K562 (cell line): ENCODE results near the gene PKD1. TPM values are rescaled to one million over a fixed set of nuclear protein-coding genes. Genes with fewer than 3 reads are reported as not detected.

ENCODE experiments used
- ATAC-seq: fragments of 200-7000 bp; cut with Tn5 transposase; 3 replicates; pipeline ENCODE4 v1.9.1; 2020; ENCODE audit warnings: moderate library complexity
- BruUV-seq: library from RNA; stranded (reverse); fragments of 400-500 nt; replicated peaks from 2 replicates; lab custom pipeline; 2021; lab: Mats Ljungman, UMichigan
- CTCF ChIA-PET: fragments of 300-600 bp; formaldehyde crosslinking; extraction: SDS; loops from one replicate; lab custom pipeline; 2021; ENCODE audit warnings: low intra/inter-chr PET ratio; lab: Yijun Ruan, JAX
- POLR2A ChIA-PET: fragments of 300-600, 350-650 bp; sonication (Branson Sonifier 250); formaldehyde crosslinking; extraction: SDS; loops from one replicate; lab custom pipeline; 2021; ENCODE audit warnings: antibody characterized with exemption, inconsistent platforms; lab: Yijun Ruan, JAX
- DNase-seq, 4 experiments: peaks; one replicate each; pipeline versions ENCODE4 v3.0.0 to v3.0.0-alpha.2; 2011 to 2018; ENCODE audit warnings: low spot score in 3 of 4, mixed read lengths in 3 of 4; ENCODE audit errors: extremely low read depth in 1 of 4
- FAIRE-seq: peaks from 2 replicates; lab custom pipeline; 2011; peaks lifted over from hg19 to GRCh38; lab: Jason Lieb, UNC
- H2AFZ ChIP-seq: 2 replicates; pipeline ENCODE4 v1.6.0; 2011; ENCODE audit warnings: low read depth, low read length, control low read depth, inconsistent platforms
- H3K27ac ChIP-seq: fragments of 200-600 bp; 3 replicates; pipeline ENCODE4 v1.8.0; 2011; ENCODE audit warnings: low read depth, mild to moderate bottlenecking, control low read depth, inconsistent platforms, low read length, moderate library complexity, mixed read lengths; ENCODE audit errors: extremely low read depth
- H3K27me3 ChIP-seq, 2 experiments: fragments of 300-600 bp in 1 of 2; 2 replicates in 1 of 2; 3 replicates in 1 of 2; pipeline versions ENCODE4 v1.6.0 to v1.8.0; 2011; ENCODE audit warnings: inconsistent platforms in 2 of 2, low read length in 2 of 2, mild to moderate bottlenecking in 1 of 2, mixed read lengths in 1 of 2, moderate library complexity in 1 of 2; ENCODE audit not compliant: control insufficient read depth in 2 of 2, insufficient read depth in 2 of 2
- H3K36me3 ChIP-seq: fragments of 300-600 bp; 3 replicates; pipeline ENCODE4 v1.8.0; 2011; ENCODE audit warnings: mild to moderate bottlenecking, low read length, inconsistent platforms; ENCODE audit not compliant: control insufficient read depth, insufficient read depth
- H3K4me1 ChIP-seq, 2 experiments: fragments of 200-600 bp in 1 of 2; replicated peaks in 1 of 2; 2 replicates in 1 of 2; 3 replicates in 1 of 2; pipeline versions ENCODE4 v1.5.1 to v1.8.0; 2011; ENCODE audit warnings: inconsistent platforms in 2 of 2, low read length in 2 of 2, mild to moderate bottlenecking in 1 of 2, mixed read lengths in 1 of 2, moderate library complexity in 1 of 2; ENCODE audit not compliant: control insufficient read depth in 2 of 2, insufficient read depth in 2 of 2
- H3K4me2 ChIP-seq: 2 replicates; pipeline ENCODE4 v1.6.1; 2011; ENCODE audit warnings: low read length, control low read depth, inconsistent platforms, mixed read lengths; ENCODE audit not compliant: insufficient read depth
- H3K4me3 ChIP-seq: fragments of 200-600 bp; sonication (generic), shearing (Covaris generic); 2 replicates; pipeline ENCODE4 v1.5.1; 2016; ENCODE audit warnings: control low read depth, inconsistent platforms
- H3K79me2 ChIP-seq: fragments of 200-600 bp; 3 replicates; pipeline ENCODE4 v1.8.0; 2011; ENCODE audit warnings: low read length, inconsistent platforms; ENCODE audit not compliant: control insufficient read depth, insufficient read depth
- H3K9ac ChIP-seq, 2 experiments: 2 replicates each; pipeline versions ENCODE4 v1.6.0 to v1.6.1; 2011; ENCODE audit warnings: low read depth in 2 of 2, low read length in 2 of 2, control low read depth in 1 of 2, inconsistent platforms in 1 of 2, mild to moderate bottlenecking in 1 of 2, mixed read lengths in 1 of 2; ENCODE audit not compliant: insufficient read depth in 1 of 2
- H3K9me1 ChIP-seq: one replicate; pipeline ENCODE4 v1.6.0; 2011; ENCODE audit warnings: inconsistent platforms, mild to moderate bottlenecking, low read length, moderate library complexity; ENCODE audit not compliant: control insufficient read depth, insufficient read depth
- H3K9me3 ChIP-seq: replicated peaks from 2 replicates; pipeline ENCODE4 v1.5.1; 2011; ENCODE audit warnings: low read depth, low read length, inconsistent platforms; ENCODE audit not compliant: control insufficient read depth, insufficient read depth
- H4K20me1 ChIP-seq: replicated peaks from 2 replicates; pipeline ENCODE4 v1.6.1; 2011; ENCODE audit warnings: low read length, inconsistent platforms, mixed read lengths; ENCODE audit not compliant: control insufficient read depth, insufficient read depth
- CTBP1 ChIP-seq: fragments of 450-650 bp; IDR thresholded peaks from 2 replicates; pipeline ENCODE4 v1.6.1; 2016; ENCODE audit warnings: borderline replicate concordance
- IRF2 ChIP-seq: sonication (generic); formaldehyde crosslinking; IDR thresholded peaks from 2 replicates; pipeline ENCODE4 v1.8.1; 2022; ENCODE audit warnings: mild to moderate bottlenecking, missing genetic modification reagents
- KDM5B ChIP-seq: fragments of 200-600 bp; sonication (generic); IDR thresholded peaks from 2 replicates; pipeline ENCODE4 v1.6.1; 2012; ENCODE audit warnings: low read depth, mild to moderate bottlenecking, moderate library complexity, low read length, control low read depth, inconsistent platforms; ENCODE audit not compliant: insufficient replicate concordance
- KLF13 ChIP-seq: fragments of 450-650 bp; IDR thresholded peaks from 2 replicates; pipeline ENCODE4 v1.6.1; 2016; ENCODE audit warnings: missing genetic modification characterization, low read depth, mild to moderate bottlenecking, missing compliant biosample characterization, moderate library complexity, borderline replicate concordance
- L3MBTL2 ChIP-seq: fragments of 450-650 bp; IDR thresholded peaks from 2 replicates; pipeline ENCODE4 v1.6.1; 2016; ENCODE audit warnings: mild to moderate bottlenecking, moderate library complexity
- MYBL2 ChIP-seq, 2 experiments: fragments of 450-650 bp in 1 of 2; sonication (generic) in 1 of 2; formaldehyde crosslinking in 1 of 2; IDR thresholded peaks; 2 replicates each; pipeline versions ENCODE4 v1.6.1 to v1.8.1; 2017 to 2022; ENCODE audit warnings: borderline replicate concordance in 1 of 2, inconsistent platforms in 1 of 2, low read depth in 1 of 2, mild to moderate bottlenecking in 1 of 2, missing genetic modification reagents in 1 of 2, moderate library complexity in 1 of 2
- NONO ChIP-seq, 2 experiments: fragments of 200-400 bp in 1 of 2; fragments of 450-650 bp in 1 of 2; formaldehyde crosslinking in 1 of 2; IDR thresholded peaks; 2 replicates each; pipeline ENCODE4 v1.6.1; 2017; ENCODE audit warnings: low read depth in 2 of 2, mild to moderate bottlenecking in 2 of 2, moderate library complexity in 2 of 2, low read length in 1 of 2
- PHF8 ChIP-seq: fragments of 200-600 bp; sonication (generic); IDR thresholded peaks from 2 replicates; pipeline ENCODE4 v1.6.1; 2012; ENCODE audit warnings: mixed run types, mild to moderate bottlenecking, inconsistent platforms, low read length, moderate library complexity, borderline replicate concordance
- RB1 ChIP-seq: fragments of 450-650 bp; IDR thresholded peaks from 2 replicates; pipeline ENCODE4 v1.6.1; 2017; ENCODE audit warnings: low read depth, mild to moderate bottlenecking
- RBM22 ChIP-seq: fragments of 200-400 bp; formaldehyde crosslinking; IDR thresholded peaks from 2 replicates; pipeline ENCODE4 v1.6.1; 2018; ENCODE audit warnings: low read length, low read depth; ENCODE audit not compliant: poor library complexity, severe bottlenecking
- ZBTB7A ChIP-seq: IDR thresholded peaks from 2 replicates; pipeline ENCODE4 v1.6.1; 2011; ENCODE audit warnings: low read depth, mild to moderate bottlenecking, low read length, moderate library complexity, borderline replicate concordance; ENCODE audit not compliant: control insufficient read depth
- ZFX ChIP-seq: sonication (generic); formaldehyde crosslinking; IDR thresholded peaks from 2 replicates; pipeline ENCODE4 v1.8.0; 2022; ENCODE audit warnings: mild to moderate bottlenecking, missing genetic modification reagents, moderate library complexity
- WGBS: fragments of 100-300 bp; shearing (Covaris generic); methylation state at CpG from one replicate; pipeline ENCODE4 v1.1.6; 2016; ENCODE audit warnings: low coverage, mixed read lengths; ENCODE audit not compliant: insufficient coverage; ENCODE audit errors: missing lambda C conversion rate; 5-methylcytosine and 5-hydroxymethylcytosine counted together
- in situ Hi-C: fragments of 300-500 bp; cut with MboI; formaldehyde crosslinking; loops from 4 replicates; pipeline ENCODE4 v1.15.0; 2018; ENCODE audit warnings: inconsistent platforms, mixed read lengths
- intact Hi-C: fragments of 100-400 bp; cut with micrococcal nuclease; formaldehyde crosslinking; loops from 2 replicates; pipeline ENCODE4 v1.14.2; 2022
- polyA plus RNA-seq, 8 experiments: library from polyadenylated mRNA; depleted of rRNA in 4 of 8; stranded (reverse) in 5 of 8; unstranded in 3 of 8; fragments of >200 nt; fragmentation: Nextera tagmentation in 2 of 8; fragmentation: Illumina TruSeq in 1 of 8; extraction: Ambion mirVana in 2 of 8; extraction: Trizol in 1 of 8; gene quantifications; 2 replicates each; pipeline versions ENCODE4 v1.2.1 to v1.2.3, GENCODE V29; 2011 to 2014; ENCODE audit warnings: inconsistent platforms in 1 of 8, missing spikeins in 1 of 8
- total RNA-seq, 7 experiments: library from RNA; depleted of rRNA in 6 of 7; stranded (reverse); fragments of >200 nt in 6 of 7; fragmentation: Illumina TruSeq in 2 of 7; extraction: Trizol in 2 of 7; gene quantifications; 2 replicates each; pipeline versions ENCODE4 v1.2.1 to v1.2.3, GENCODE V29; 2011 to 2021; ENCODE audit warnings: low replicate concordance in 1 of 7
- TF ChIP-seq, protein P1 (sequence below), 3 experiments: IDR thresholded peaks in 2 of 3; conservative IDR thresholded peaks in 1 of 3; 2 replicates each; pipeline ENCODE4 v1.5.1; 2011 to 2012; ENCODE audit warnings: low read length in 3 of 3, mild to moderate bottlenecking in 3 of 3, control low read depth in 2 of 3, improper control_type of control experiment in 1 of 3, inconsistent platforms in 1 of 3, low read depth in 1 of 3, mixed read lengths in 1 of 3, moderate library complexity in 1 of 3; ENCODE audit not compliant: insufficient read depth in 2 of 3
- TF ChIP-seq, protein P2 (sequence below), 2 experiments: fragments of 200-800 bp in 1 of 2; sonication (Bioruptor generic) in 1 of 2; sonication (generic) in 1 of 2; formaldehyde crosslinking in 1 of 2; IDR thresholded peaks in 1 of 2; conservative IDR thresholded peaks in 1 of 2; 2 replicates each; pipeline versions ENCODE4 v1.5.0 to v1.6.1; 2016 to 2020; ENCODE audit warnings: missing compliant biosample characterization in 1 of 2, missing genetic modification characterization in 1 of 2, missing genetic modification reagents in 1 of 2

Gene PKD1
- total and polyA plus RNA-seq, 9 of the 15 experiments (the other 6 are each of a cell fraction or from before 2014, with no cell fraction given) = 0.23 to 93.5 (median 12.6) TPM

DNA sequence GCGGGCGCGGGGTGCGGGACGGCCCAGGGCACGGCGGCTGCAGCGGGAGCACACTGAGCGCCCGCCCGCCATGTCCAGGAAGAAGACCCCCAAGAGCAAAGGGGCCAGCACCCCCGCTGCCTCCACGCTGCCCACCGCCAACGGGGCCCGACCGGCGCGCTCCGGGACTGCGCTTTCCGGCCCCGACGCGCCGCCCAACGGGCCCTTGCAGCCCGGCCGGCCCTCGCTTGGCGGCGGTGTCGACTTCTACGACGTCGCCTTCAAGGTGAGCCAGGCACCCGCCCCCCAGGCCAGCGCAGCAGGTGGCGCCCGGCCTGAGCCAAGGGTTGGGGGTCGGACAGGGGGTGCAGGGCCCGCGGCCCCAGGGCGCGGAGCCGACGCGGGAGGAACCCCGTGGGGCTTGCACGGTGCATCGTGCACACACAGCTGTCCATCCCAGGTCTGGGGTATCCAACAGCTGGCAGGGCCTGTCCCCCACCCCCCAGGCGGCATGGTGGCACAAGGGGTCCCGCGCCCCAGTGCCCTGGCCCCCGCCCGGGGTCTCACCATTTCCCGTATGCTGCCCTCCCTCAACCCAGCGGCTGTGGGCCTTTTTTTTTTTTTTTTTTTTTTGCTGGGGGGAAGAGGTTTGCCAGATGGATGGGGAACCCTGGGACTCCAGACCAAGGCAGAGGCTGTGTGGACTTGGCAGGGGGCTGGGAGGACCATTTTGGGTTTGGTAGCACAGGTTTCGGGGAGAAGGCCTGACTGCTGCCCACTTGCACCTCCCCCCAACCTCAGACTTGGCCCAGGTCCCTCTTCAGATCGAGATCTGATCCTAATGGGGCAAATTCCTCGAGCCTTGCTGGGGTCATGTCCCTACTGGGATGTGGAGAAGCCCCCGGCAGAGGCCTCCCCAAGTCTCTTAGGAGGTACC, 13.3 kb upstream of the PKD1 start:
- H3K4me3 ChIP-seq = peak overlapping the region; percentile 48
- peaks cover 21% of the 10 kb centered on the region for H3K9me1 ChIP-seq
- FAIRE-seq (no peak), ATAC-seq (peak; percentile 14), DNase-seq (peak; percentile 50 to 65 (median 58))
- H3K4me1 ChIP-seq = peaks cover 30 to 71% of the 10 kb centered on the region in 2 experiments
- H3K9ac ChIP-seq = peak overlapping the region; percentile 34 to 91
- H3K27ac ChIP-seq = peak overlapping the region; percentile 82; the same call in 1 of the 3 replicates
- no peaks in the 10 kb centered on the region for H3K27me3 ChIP-seq
- H2AFZ ChIP-seq = peak overlapping the region; percentile 71
- no peaks in the 10 kb centered on the region for H3K9me3 ChIP-seq
- CTCF ChIA-PET = interaction anchor here (0.6 kb wide), 2 partner anchors 13 to 826 kb away, joined by 3 to 4 read pairs; no protein-coding TSS in a partner anchor
- H3K36me3 ChIP-seq = peaks cover 30% of the 10 kb centered on the region
- in situ Hi-C loops (loop anchor here (10.0 kb wide), 1 partner anchor 64 kb away; no protein-coding TSS in a partner anchor), intact Hi-C loops (no loop called here)
- BruUV-seq = TSS peak; percentile 68
- peaks cover 41% of the 10 kb centered on the region for H4K20me1 ChIP-seq
- WGBS = 2% methylated on average over 43 of the region's 62 CpGs
- POLR2A ChIA-PET = interaction anchor here (1.1 to 2.1 kb wide), 2 partner anchors 9 to 95 kb away, joined by 3 to 7 read pairs; no protein-coding TSS in a partner anchor
- peaks cover 32% of the 10 kb centered on the region for H3K79me2 ChIP-seq
- peak overlapping the region; percentile 72 for H3K4me2 ChIP-seq
- peak; percentile 59; the same call in 1 of the 2 replicates for TF ChIP-seq PHF8
- TF ChIP-seq L3MBTL2 = peak; percentile 77
- peak; percentile 57 for TF ChIP-seq ZFX (CRISPR knock-in tag)
- peak; percentile 66; the same call in 1 of the 2 replicates for TF ChIP-seq RB1
- peak; percentile 2 for TF ChIP-seq KDM5B
- TF ChIP-seq, protein P1, sequence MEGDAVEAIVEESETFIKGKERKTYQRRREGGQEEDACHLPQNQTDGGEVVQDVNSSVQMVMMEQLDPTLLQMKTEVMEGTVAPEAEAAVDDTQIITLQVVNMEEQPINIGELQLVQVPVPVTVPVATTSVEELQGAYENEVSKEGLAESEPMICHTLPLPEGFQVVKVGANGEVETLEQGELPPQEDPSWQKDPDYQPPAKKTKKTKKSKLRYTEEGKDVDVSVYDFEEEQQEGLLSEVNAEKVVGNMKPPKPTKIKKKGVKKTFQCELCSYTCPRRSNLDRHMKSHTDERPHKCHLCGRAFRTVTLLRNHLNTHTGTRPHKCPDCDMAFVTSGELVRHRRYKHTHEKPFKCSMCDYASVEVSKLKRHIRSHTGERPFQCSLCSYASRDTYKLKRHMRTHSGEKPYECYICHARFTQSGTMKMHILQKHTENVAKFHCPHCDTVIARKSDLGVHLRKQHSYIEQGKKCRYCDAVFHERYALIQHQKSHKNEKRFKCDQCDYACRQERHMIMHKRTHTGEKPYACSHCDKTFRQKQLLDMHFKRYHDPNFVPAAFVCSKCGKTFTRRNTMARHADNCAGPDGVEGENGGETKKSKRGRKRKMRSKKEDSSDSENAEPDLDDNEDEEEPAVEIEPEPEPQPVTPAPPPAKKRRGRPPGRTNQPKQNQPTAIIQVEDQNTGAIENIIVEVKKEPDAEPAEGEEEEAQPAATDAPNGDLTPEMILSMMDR (IDR thresholded peaks at IDR 0.05 in 2 of 3, conservative IDR thresholded peaks at IDR 0.05 in 1 of 3; ENCODE audit: insufficient read depth in 2 of 3, low read depth in 1 of 3, low read length in 3 of 3) = peak in 1 of 3 experiments; percentile 46; a peak in 1 of 6 replicates
- peak; percentile 81; the same call in 1 of the 2 replicates for TF ChIP-seq ZBTB7A
- TF ChIP-seq CTBP1 = peak; percentile 90
- no peak for TF ChIP-seq RBM22
- no peak for TF ChIP-seq KLF13
- TF ChIP-seq NONO (IDR thresholded peaks at IDR 0.05; ENCODE audit: low read depth in 2 of 2, low read length in 1 of 2) = 0 out of 4 replicates have a peak, but pooled peaks of 1 of the 2 experiments have one; percentile 59
- no peak for TF ChIP-seq MYBL2 (IDR thresholded peaks at IDR 0.05; ENCODE audit: low read depth)
- no peak for TF ChIP-seq MYBL2 (CRISPR knock-in tag; IDR thresholded peaks at IDR 0.05; ENCODE audit: borderline replicate concordance)
- TF ChIP-seq IRF2 = no peak
- TF ChIP-seq, protein P2, sequence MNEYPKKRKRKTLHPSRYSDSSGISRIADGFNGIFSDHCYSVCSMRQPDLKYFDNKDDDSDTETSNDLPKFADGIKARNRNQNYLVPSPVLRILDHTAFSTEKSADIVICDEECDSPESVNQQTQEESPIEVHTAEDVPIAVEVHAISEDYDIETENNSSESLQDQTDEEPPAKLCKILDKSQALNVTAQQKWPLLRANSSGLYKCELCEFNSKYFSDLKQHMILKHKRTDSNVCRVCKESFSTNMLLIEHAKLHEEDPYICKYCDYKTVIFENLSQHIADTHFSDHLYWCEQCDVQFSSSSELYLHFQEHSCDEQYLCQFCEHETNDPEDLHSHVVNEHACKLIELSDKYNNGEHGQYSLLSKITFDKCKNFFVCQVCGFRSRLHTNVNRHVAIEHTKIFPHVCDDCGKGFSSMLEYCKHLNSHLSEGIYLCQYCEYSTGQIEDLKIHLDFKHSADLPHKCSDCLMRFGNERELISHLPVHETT (CRISPR knock-in tag; conservative IDR thresholded peaks at IDR 0.05 in 1 of 2, IDR thresholded peaks at IDR 0.05 in 1 of 2) = peak in 1 of 2 experiments; percentile 71; a peak in 2 of 4 replicates
